Measurements from ENCODE around the gene JAZF1.

- TF ChIP-seq, protein P1, sequence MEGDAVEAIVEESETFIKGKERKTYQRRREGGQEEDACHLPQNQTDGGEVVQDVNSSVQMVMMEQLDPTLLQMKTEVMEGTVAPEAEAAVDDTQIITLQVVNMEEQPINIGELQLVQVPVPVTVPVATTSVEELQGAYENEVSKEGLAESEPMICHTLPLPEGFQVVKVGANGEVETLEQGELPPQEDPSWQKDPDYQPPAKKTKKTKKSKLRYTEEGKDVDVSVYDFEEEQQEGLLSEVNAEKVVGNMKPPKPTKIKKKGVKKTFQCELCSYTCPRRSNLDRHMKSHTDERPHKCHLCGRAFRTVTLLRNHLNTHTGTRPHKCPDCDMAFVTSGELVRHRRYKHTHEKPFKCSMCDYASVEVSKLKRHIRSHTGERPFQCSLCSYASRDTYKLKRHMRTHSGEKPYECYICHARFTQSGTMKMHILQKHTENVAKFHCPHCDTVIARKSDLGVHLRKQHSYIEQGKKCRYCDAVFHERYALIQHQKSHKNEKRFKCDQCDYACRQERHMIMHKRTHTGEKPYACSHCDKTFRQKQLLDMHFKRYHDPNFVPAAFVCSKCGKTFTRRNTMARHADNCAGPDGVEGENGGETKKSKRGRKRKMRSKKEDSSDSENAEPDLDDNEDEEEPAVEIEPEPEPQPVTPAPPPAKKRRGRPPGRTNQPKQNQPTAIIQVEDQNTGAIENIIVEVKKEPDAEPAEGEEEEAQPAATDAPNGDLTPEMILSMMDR (IDR thresholded peaks at IDR 0.05 in 4 of 5, conservative IDR thresholded peaks at IDR 0.05 in 1 of 5): no peak
- no peak for TF ChIP-seq POLR2A (IDR thresholded peaks at IDR 0.05)
These were observed 279.4 kb downstream of the JAZF1 start for GRCh38 chr7:27901028-27901760.
